Stimulated activated CD4-positive, alpha-beta T cell treated with anti-CD3 and anti-CD28 coated beads, Interleukin-4, amount 100 ng/mL, for 48 hours (primary cell): ENCODE results near the gene HCST.

ENCODE experiments used
- DNase-seq, 2 donors: peaks; one replicate each; pipeline ENCODE4 v3.0.0-alpha.2; 2020; ENCODE audit warnings: low read depth in 2 of 2

HCST gene

DNA sequence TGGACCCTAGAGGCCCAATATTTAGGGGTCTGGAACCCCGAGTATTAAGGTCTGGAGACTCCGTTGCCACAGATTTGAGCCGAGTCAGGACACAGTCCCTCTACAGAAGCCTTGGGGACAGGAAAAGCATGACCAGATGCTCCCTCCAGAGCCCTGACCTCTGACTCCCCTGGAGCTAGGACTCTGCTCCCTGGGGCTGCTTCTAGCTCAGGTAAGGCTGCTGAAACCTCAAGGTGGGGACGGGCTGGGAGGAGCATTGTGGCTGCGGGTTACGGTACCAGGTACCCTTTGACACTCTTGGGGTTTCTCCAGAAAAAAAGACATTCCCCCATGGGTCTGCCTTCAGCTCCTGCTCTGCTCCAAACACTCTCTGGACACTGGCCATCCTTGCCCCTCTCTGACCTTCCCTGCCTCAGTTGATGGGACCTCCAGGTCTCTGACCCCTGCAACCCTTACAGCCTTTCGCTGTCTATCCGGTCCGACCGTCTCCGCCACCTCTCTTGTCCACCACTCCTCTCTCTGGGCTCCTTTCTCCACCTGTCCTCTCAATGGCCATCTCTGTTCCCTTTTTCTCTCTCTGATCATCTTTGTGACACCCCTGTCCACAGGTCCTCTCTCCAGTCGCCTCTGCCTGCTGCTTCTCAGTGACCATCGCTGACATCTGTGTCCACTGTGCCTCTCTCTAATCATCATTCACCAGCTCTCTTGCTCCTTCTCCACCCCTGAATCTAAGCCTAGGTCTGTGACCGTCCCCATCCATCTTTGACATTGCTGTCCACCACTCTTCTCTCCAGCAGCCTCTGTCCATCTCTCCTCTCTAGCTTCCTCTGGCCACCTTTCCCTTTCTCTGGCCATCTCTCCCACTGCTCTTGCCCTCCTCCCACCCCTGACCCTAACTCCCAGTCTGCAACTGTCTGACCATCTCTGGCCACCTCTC, 35.3 kb downstream of the HCST start:
- DNase-seq: no peak

DNA sequence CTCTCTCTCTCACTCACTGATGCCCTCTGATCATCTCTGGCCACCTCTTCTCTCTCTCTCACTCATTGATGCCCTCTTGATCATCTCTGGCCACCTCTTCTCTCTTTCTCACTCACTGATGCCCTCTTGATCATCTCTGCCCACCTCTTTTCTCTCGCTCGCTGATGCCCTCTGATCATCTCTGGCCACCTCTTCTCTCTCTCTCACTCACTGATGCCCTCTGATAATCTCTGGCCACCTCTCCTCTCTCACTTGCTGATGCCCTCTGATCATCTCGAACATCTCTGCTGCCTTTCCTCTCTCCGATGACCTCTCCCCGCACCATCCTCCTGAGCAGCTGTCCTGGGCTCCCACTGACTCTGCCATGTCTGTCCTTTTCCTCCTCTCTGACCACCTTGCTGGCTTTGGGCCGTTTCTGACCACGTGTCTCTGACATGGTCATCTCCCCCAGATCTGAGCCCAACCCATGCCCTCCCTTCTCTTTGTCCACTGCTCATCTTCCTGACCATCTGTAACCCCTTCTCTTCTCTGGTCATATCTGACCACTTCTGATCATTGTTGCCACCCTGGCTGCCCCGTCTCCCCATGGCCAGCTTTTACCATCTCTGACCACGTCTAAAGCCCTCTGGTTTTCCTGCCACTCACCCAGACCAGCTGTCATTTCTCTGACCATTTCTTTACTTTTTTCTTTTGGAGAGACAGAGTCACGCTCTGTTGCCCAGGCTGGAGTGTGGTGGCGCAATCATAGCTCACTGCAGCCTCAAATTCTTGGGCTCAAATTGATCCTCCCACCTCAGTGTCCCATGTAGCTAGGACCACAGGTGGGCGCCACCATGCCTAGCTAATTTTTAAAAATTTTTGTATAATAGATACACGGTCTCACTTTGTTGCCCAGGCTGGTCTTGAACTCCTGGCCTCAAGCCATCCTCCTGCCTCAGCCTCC, 36.2 kb downstream of the HCST start:
- no peak for DNase-seq

GRCh38 chr19:35939307-35940077, 37.2 kb downstream of the HCST start:
- no peak for DNase-seq

GRCh38 chr19:35940078-35940775, 37.9 kb downstream of the HCST start:
- DNase-seq: no peak

- no peak for DNase-seq
These were observed 38.5 kb downstream of the HCST start for GRCh38 chr19:35940839-35941238.

DNA sequence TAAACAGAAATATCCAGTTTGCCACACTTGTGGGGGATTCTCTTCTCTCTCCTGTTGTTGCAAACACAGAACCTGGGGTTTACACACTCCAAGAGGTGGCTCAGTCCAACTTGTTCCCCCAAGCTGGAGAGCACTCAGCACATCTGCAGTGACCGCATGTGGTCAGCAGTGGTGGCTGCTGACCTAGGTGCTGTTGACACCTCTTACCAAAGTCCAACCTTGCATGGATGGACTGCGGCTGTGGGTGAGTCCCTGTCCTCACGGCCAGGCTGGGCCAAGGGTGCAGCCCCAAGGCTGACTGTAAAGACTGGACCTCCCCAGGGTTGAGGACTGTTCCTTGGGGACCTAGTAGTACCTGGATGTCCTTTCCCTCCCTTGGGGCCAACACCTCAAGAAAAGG, 39.9 kb downstream of the HCST start:
- DNase-seq: no peak

DNA sequence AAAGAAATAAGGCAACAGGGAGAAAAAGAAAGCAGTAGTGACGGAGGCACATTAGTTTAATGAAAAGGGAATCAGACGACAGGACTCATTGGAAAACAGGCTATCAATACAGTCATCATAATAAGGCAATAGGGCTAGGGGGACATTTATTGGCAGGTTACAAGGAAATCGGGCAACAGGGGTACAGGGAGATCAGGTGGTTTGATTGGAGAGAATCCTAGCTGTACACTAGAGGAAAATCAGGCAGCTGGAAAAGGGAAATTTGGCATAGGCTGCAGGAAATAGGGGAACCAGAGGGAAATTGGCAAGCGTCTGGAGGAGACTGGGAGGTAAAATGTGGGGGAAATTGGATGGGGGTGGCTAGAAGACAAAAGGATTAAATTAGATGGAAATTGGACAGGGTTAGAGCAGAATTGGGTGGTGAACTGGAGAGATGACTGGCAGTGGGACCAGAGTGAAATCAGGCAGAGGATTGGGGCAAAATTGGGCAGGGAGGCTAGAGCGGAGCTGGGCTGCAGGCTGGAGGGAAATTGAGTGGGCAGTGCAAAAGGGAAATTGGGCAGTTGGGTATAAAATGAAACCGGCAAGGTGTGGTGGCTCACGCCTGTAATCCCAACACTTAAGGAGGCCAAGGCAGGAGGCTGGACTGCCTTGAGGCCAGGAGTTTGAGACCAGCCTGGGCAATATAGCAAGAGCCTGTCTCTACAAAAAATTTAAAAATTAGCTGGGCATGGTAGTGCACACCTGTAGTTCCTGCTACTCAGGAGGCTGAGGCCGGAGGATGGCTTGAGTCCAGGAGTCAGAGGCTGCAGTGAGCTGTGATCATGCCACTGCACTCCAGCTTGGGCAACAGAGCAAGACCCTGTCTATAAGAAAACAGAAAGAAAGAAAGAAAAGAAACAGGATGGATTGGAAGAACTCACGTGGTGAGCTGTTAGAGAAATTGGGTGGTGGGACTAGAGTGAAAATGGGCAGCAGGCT, 41.3 kb downstream of the HCST start:
- no peak for DNase-seq

DNA sequence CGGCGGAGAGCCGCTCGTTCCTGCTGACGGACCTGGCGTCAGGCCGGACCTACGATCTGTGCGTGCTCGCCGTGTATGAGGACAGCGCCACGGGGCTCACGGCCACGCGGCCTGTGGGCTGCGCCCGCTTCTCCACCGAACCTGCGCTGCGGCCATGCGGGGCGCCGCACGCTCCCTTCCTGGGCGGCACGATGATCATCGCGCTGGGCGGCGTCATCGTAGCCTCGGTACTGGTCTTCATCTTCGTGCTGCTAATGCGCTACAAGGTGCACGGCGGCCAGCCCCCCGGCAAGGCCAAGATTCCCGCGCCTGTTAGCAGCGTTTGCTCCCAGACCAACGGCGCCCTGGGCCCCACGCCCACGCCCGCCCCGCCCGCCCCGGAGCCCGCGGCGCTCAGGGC, 42.2 kb downstream of the HCST start:
- DNase-seq: no peak

DNA sequence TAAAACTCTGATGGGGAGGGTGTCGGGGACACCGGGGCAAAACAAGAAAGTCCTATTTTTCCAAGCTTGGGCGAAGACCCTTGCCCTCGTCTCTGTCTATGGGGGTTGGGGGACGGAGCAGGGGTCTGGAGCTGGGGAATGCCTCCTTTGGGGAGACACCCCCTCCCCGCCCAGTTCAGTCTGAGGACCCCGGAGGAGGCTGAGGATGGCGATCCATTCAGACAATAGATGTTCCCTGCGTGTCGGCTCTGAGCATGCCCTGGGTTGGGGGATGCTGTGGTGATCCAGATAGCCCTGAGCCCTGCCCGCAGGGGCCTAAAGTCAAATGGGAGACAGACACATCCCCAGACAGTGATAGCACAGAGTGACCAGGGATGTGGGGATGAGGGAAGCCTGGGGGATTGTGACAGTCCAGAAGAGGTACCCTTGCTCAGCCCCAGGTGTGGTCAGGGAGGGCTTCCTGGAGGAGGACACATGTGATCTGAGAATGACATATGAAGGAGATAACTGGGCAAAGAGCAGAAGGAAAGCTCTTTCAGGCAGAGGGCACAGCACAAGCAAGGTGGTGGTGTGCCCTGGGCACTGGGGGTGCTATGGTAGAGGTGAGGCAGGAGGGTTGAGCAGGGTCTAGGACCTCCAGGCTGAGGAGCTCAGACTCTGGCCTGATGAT, 42.9 kb downstream of the HCST start:
- no peak for DNase-seq

GRCh38 chr19:35946203-35946602, 43.9 kb downstream of the HCST start:
- no peak for DNase-seq

GRCh38 chr19:35949131-35949530, 46.8 kb downstream of the HCST start:
- no peak for DNase-seq
